ENCODE measurements around the gene PDGFA.

DNA sequence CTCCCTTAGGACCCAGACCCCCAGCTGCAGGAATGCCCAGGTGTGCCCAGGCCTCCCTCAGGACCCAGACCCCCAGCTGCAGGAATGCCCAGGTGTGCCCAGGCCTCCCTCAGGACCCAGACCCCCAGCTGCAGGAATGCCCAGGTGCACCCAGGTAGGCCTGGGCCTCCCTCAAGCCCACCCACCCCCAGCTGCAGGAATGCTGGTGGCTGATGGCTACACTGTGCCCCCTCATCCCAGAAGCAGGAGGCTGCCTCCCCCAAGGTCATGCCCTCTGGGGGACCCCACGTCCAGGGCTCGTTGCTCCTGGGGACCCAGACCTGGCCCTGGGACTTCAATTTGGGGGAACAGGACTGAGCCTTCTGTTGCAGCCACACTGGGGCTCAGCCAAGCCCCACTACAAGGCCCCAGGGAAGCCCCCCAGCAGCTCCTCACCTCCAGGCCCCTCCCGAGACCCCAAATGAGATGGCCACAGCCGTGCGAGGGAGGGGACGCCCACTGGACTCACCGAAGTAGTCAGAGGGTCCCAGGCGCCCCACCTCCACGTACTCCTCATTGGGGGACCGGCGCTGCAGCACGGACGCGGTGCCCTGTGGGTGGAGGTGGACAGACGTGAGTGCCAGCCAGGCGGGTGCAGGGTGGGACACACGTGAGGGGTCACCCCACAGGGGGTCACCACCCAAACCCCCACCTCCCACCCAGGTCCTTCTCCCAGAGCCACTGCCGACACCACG is 31.4 kb upstream of the PDGFA start:
- TF ChIP-seq TAF1 (IDR thresholded peaks at IDR 0.05; ENCODE audit: borderline replicate concordance, insufficient read depth, low read length) (no peak), POLR2AphosphoS5 (IDR thresholded peaks at IDR 0.05; ENCODE audit: low read depth, low read length) (no peak), SIN3A (IDR thresholded peaks at IDR 0.05; ENCODE audit: borderline replicate concordance, insufficient read depth, low read length) (no peak)
